GM21619 (cell line): Measurements from ENCODE around the gene FURIN.
"Not testable (repeated sequence)": the region's sequence is repeated elsewhere in the genome, so short reads cannot be mapped to it uniquely, and the experiment has no call there.

Experiments used
- ATAC-seq: cut with Tn5 transposase; IDR thresholded peaks from one replicate; pipeline ENCODE4 v1.9.1; 2021; ENCODE audit not compliant: unreplicated experiment

FURIN gene

DNA sequence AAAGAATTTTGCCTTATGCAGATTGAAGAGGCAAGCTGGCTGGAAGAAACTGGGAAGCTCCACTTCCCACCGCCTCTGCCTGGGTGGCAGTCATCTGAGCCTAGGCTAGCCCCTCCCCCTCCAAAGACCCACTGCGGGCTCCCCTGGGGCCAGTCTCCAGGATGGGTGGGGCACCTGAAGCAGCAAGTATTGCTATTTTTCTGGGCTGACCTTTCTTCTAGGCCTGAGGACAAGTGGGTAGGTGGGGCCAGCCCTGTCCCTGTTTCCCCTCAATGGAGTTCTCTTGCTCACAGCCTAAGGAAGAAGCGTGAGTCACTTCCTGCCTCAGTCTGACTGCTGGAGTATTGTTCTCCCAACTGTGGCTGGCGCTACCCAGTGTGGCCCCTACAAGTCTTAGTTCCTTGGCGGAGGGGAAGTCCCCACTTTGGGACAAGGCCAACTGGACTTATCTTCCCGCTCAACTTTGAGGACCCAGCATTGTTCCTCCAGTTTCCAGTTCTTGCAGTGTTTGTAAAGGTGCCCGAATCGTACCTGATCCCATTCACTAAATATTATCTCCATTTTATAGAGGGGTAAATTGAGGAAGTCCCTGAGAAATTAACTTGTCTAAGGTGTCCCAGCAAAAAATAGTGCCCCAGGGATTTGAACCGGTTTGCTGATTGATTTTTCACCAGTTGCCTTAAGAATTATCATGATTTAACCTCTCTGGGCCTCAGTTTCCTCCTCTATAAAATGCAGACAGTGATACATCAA, 1.4 kb downstream of the FURIN start:
- ATAC-seq = no peak

GRCh38 chr15:90870354-90871138, 2.2 kb downstream of the FURIN start:
- ATAC-seq = no peak

- ATAC-seq = no peak
These were observed 2.8 kb downstream of the FURIN start for GRCh38 chr15:90871139-90871715.

- ATAC-seq = no peak
These were observed 3.5 kb downstream of the FURIN start for GRCh38 chr15:90871716-90872485.

DNA sequence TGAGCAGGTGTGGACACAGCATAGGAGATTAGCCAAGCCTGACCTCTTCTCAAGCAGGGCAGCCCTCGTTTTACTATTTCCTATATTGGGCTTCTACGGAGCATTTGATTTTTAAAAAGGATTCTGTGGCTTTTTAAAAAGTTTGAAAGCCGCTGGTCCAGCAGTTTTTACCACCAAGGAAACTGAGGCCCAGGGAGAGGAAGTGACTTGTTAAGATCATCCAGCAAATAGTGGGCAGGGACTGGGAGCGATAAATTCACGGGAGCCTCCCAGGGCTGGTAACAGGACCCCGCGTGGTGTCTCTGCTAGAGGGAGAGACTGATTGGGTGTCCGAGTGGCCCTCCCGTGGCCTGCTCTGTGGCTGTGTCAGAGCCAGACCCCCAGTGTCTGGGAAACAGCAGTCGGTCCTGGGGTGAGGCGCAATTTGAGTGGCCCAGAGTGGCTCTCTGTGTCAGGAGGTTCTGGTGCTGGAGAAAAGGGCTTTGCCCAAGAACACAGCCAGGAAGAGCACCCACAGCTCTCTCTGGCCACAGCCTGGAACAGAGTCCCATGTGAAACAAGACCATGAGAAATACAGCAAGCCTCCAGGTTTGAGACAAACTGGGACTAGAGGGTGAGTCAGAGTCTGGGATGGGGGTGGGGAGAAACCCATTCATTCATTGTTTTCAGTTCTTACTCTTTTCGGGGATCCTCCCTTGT, 4.2 kb downstream of the FURIN start:
- ATAC-seq = no peak

DNA sequence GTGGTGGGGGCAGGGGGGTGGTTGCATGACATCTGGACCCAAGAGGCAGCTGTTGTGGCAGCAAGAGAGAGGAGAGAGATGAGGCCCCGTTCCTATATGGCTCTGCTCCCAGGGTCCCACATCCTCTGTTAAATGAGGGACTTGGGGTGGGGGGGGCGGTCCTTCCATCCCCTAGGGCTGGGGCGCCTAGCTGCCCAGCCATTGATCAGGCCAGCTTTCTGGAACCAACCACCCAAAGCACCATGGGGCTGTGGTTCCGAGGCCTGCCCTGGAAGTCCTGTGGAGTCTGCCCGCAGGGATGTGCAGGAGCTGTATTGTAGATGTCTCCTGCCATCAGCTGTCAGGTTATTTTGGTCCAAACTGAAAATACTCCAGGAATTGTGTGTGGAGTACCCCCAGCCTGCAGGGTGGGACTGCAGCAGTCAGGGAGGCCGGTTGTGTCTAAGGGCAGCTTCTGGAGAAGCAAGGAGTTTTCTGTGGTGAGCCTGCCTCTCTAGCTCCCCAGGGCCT, 5.2 kb downstream of the FURIN start:
- no peak for ATAC-seq

- ATAC-seq = no peak
These were observed 5.7 kb downstream of the FURIN start for GRCh38 chr15:90873998-90874605.

- ATAC-seq = not testable (repeated sequence)
These were observed 6.6 kb downstream of the FURIN start for GRCh38 chr15:90874986-90875385.

DNA sequence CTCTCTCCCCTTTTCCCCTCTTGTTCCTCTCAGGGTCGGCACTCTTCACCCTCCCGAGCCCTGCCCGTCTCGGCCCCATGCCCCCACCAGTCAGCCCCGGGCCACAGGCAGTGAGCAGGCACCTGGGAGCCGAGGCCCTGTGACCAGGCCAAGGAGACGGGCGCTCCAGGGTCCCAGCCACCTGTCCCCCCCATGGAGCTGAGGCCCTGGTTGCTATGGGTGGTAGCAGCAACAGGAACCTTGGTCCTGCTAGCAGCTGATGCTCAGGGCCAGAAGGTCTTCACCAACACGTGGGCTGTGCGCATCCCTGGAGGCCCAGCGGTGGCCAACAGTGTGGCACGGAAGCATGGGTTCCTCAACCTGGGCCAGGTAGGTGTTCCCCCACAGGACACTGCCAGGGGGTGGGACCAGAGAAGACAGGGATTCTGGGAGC, 7.2 kb downstream of the FURIN start:
- no peak for ATAC-seq

- ATAC-seq = no peak
These were observed 7.7 kb downstream of the FURIN start for GRCh38 chr15:90876046-90876445.

DNA sequence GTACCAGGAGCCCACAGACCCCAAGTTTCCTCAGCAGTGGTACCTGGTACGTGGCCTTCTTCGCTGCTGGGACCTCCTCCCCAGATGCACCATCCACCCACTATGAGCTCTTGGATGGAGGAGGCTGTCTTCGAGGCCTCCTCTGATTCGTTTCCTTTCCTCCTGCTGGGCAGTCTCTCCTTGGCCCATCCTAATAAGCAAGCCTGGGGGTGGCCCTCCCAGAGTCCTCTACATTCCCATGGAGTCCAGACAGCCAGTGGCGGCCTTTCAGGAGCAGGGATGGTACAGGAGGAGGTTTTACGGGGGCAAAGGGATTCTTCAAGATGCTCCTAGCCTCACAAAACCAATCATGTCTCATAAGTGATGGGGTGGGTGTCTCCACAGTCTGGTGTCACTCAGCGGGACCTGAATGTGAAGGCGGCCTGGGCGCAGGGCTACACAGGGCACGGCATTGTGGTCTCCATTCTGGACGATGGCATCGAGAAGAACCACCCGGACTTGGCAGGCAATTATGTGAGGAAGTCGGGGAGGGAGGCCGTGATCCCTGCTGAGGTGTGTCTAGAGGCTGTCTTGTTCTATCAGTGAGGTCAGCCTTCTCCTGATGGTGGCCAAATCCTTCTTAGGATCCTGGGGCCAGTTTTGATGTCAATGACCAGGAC, 8.3 kb downstream of the FURIN start:
- no peak for ATAC-seq

GRCh38 chr15:90877315-90877714, 8.9 kb downstream of the FURIN start:
- ATAC-seq = no peak

DNA sequence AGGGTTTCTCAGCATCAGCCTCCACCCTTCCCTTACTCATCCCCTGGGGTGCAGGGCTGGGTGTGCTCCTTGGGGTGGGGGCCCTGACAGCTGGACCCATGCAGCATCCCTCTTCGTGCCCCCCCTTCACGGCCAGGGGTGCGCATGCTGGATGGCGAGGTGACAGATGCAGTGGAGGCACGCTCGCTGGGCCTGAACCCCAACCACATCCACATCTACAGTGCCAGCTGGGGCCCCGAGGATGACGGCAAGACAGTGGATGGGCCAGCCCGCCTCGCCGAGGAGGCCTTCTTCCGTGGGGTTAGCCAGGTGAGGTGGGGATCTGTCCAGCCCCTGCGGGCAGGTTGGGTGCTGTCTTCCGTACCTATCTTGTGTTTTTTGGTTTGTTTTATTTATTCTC, 9.6 kb downstream of the FURIN start:
- no peak for ATAC-seq

DNA sequence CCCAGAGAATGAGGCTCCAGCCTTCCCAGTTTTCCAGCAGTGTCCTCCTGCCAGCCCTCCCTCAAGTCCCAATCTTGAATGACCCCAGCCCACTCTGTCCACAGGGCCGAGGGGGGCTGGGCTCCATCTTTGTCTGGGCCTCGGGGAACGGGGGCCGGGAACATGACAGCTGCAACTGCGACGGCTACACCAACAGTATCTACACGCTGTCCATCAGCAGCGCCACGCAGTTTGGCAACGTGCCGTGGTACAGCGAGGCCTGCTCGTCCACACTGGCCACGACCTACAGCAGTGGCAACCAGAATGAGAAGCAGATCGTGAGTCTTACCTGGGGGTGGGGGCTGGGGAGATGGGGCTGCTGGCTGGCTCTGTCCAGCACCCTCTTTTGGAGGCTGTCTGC, 10.3 kb downstream of the FURIN start:
- no peak for ATAC-seq

DNA sequence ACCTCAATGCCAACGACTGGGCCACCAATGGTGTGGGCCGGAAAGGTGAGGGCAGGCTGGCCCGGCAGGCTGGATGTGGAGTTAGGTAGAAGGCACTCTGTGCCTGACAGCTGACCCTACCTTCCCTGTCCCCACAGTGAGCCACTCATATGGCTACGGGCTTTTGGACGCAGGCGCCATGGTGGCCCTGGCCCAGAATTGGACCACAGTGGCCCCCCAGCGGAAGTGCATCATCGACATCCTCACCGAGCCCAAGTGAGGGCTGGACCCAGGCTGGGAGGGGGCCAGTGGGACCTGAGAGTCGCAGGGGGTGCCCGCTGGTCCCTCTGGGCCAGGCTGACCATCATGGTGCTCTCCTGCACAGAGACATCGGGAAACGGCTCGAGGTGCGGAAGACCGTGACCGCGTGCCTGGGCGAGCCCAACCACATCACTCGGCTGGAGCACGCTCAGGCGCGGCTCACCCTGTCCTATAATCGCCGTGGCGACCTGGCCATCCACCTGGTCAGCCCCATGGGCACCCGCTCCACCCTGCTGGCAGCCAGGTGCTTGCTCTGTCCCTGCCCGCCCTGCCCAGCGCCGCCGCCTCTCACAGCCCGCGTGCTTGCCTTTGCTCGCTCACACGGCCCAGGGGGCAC, 11.5 kb downstream of the FURIN start:
- no peak for ATAC-seq

DNA sequence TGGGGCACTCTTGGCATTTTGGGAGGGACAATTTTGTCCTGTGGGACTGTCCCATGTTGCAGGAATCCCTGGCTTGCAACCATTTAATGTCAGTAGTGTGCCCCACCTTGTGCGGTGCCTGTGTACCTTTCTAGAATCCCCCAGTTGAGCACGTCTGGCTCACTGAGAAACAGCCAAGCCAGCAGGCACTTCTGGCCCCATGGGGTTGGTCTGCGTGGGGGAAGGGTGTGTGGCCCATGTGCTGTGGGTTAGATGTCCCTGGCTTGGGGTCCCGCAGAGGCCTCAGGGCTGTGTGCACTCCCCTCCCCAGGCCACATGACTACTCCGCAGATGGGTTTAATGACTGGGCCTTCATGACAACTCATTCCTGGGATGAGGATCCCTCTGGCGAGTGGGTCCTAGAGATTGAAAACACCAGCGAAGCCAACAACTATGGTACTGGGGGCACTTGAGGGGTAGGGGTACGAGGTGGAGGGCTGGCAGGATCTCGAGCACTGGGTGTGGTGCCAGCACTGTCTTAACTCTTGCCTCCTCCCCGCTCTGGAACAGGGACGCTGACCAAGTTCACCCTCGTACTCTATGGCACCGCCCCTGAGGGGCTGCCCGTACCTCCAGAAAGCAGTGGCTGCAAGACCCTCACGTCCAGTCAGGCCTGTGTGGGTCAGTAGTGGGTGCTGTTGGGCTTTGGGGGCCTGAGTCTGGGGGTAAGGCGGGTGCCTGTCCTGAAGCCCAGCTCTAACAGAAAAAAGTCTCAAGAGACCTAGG, 12.2 kb downstream of the FURIN start:
- no peak for ATAC-seq

GRCh38 chr15:90881181-90881977, 13.0 kb downstream of the FURIN start:
- no peak for ATAC-seq
